H1 (cell line): ENCODE measurements around the gene P4HB. TPM values are rescaled to one million over a fixed set of nuclear protein-coding genes. Genes with fewer than 3 reads are reported as not detected.

Experiments
- CTCF ChIA-PET: fragments of 300-600 bp; sonication (Branson Sonifier 250); formaldehyde crosslinking; loops from one replicate; lab custom pipeline; 2021; ENCODE audit not compliant: partially characterized antibody; lab: Charles Lee
- POLR2A ChIA-PET: fragments of 300-600 bp; sonication (Branson Sonifier 250); formaldehyde crosslinking; loops from one replicate; lab custom pipeline; 2021; ENCODE audit warnings: inconsistent platforms; ENCODE audit not compliant: partially characterized antibody; lab: Charles Lee
- DNase-seq, 2 experiments: peaks; one replicate each; pipeline versions ENCODE4 v3.0.0 to v3.0.0-alpha.2; 2010 to 2022; ENCODE audit warnings: low spot score in 2 of 2, low read depth in 1 of 2, mixed read lengths in 1 of 2
- FAIRE-seq: peaks from 2 replicates; lab custom pipeline; 2011; peaks lifted over from hg19 to GRCh38; lab: Jason Lieb, UNC
- H2AFZ ChIP-seq: 2 replicates; pipeline ENCODE4 v1.8.1; 2012; ENCODE audit warnings: low read length, inconsistent platforms
- H2AK5ac ChIP-seq: 2 replicates; pipeline ENCODE4 v1.6.1; 2013; ENCODE audit warnings: low read depth, low read length
- H2BK120ac ChIP-seq: replicated peaks from 2 replicates; pipeline ENCODE3; 2013; ENCODE audit warnings: low read depth, low read length, inconsistent platforms
- H2BK12ac ChIP-seq: 2 replicates; pipeline ENCODE4 v1.6.1; 2013; ENCODE audit warnings: low read depth, low read length
- H2BK15ac ChIP-seq: 2 replicates; pipeline ENCODE4 v1.6.1; 2013; ENCODE audit warnings: low read length
- H2BK20ac ChIP-seq: 2 replicates; pipeline ENCODE4 v1.6.1; 2013; ENCODE audit warnings: low read length
- H2BK5ac ChIP-seq: 2 replicates; pipeline ENCODE4 v1.6.1; 2013; ENCODE audit warnings: low read depth, low read length
- H3K14ac ChIP-seq: 2 replicates; pipeline ENCODE4 v1.6.1; 2013; ENCODE audit warnings: inconsistent platforms; ENCODE audit not compliant: insufficient read length
- H3K18ac ChIP-seq: 2 replicates; pipeline ENCODE4 v1.6.1; 2013; ENCODE audit warnings: low read length; ENCODE audit errors: extremely low read depth
- H3K23ac ChIP-seq: 2 replicates; pipeline ENCODE4 v1.6.1; 2013; ENCODE audit warnings: inconsistent platforms; ENCODE audit not compliant: insufficient read length
- H3K23me2 ChIP-seq: 2 replicates; pipeline ENCODE4 v1.6.1; 2013; ENCODE audit warnings: low read depth, low read length
- H3K27ac ChIP-seq: 2 replicates; pipeline ENCODE4 v1.6.1; 2011; ENCODE audit warnings: low read depth, low read length, inconsistent platforms
- H3K27me3 ChIP-seq, 4 experiments: replicated peaks in 1 of 4; 1 replicate in 1 of 4; 2 replicates in 3 of 4; pipeline versions ENCODE4 v1.6.1 to v1.8.1; 2011 to 2013; ENCODE audit warnings: low read length in 3 of 4, mild to moderate bottlenecking in 3 of 4, inconsistent platforms in 2 of 4, mixed read lengths in 2 of 4, moderate library complexity in 1 of 4; ENCODE audit not compliant: control insufficient read depth in 3 of 4, insufficient read depth in 3 of 4; ENCODE audit errors: extremely low read depth in 1 of 4
- H3K36me3 ChIP-seq, 4 experiments: 2 replicates each; pipeline versions ENCODE4 v1.6.1 to v1.8.1; 2011 to 2013; ENCODE audit warnings: mild to moderate bottlenecking in 4 of 4, low read length in 3 of 4, moderate library complexity in 2 of 4, control low read depth in 1 of 4, inconsistent platforms in 1 of 4; ENCODE audit not compliant: insufficient read depth in 4 of 4, control insufficient read depth in 2 of 4
- H3K4ac ChIP-seq: replicated peaks from 2 replicates; pipeline ENCODE3; 2013; ENCODE audit warnings: low read length, low read depth, mixed read lengths, inconsistent platforms; ENCODE audit not compliant: insufficient read length
- H3K4me1 ChIP-seq, 4 experiments: replicated peaks in 1 of 4; 1 replicate in 1 of 4; 2 replicates in 3 of 4; pipeline versions ENCODE4 v1.6.1 to v1.8.1; 2011 to 2013; ENCODE audit warnings: low read length in 3 of 4, inconsistent platforms in 2 of 4, mixed read lengths in 1 of 4; ENCODE audit not compliant: insufficient read depth in 4 of 4, control insufficient read depth in 3 of 4
- H3K4me2 ChIP-seq, 2 experiments: 2 replicates each; pipeline versions ENCODE4 v1.6.1 to v1.8.1; 2011 to 2013; ENCODE audit warnings: low read depth in 2 of 2, low read length in 2 of 2, control low read depth in 1 of 2, inconsistent platforms in 1 of 2, mild to moderate bottlenecking in 1 of 2; ENCODE audit not compliant: insufficient read depth in 1 of 2
- H3K4me3 ChIP-seq, 4 experiments: fragments of 200-600, 300-600 bp in 1 of 4; sonication (generic), shearing (Covaris generic), sonication (Bioruptor Twin) in 1 of 4; 2 replicates each; pipeline versions ENCODE4 v1.5.1 to v1.8.1; 2011 to 2016; ENCODE audit warnings: low read length in 4 of 4, low read depth in 3 of 4, control low read depth in 2 of 4, inconsistent platforms in 2 of 4, mild to moderate bottlenecking in 2 of 4, mixed read lengths in 1 of 4, moderate library complexity in 1 of 4; ENCODE audit not compliant: insufficient read depth in 2 of 4; ENCODE audit errors: extremely low read depth in 1 of 4
- H3K56ac ChIP-seq: replicated peaks from 2 replicates; pipeline ENCODE3; 2013; ENCODE audit warnings: low read depth, mild to moderate bottlenecking, mixed read lengths, low read length, inconsistent platforms; ENCODE audit not compliant: insufficient read length
- H3K79me1 ChIP-seq: 2 replicates; pipeline ENCODE4 v1.6.1; 2013; ENCODE audit warnings: low read depth, low read length, control low read depth
- H3K79me2 ChIP-seq, 2 experiments: 2 replicates each; pipeline versions ENCODE4 v1.6.1 to v1.8.1; 2012 to 2013; ENCODE audit warnings: low read length in 2 of 2, mild to moderate bottlenecking in 2 of 2, inconsistent platforms in 1 of 2; ENCODE audit not compliant: insufficient read depth in 2 of 2, control insufficient read depth in 1 of 2
- H3K9ac ChIP-seq, 4 experiments: replicated peaks in 1 of 4; 1 replicate in 1 of 4; 2 replicates in 3 of 4; pipeline versions ENCODE4 v1.6.1 to v1.8.1; 2011 to 2013; ENCODE audit warnings: low read depth in 3 of 4, low read length in 3 of 4, control low read depth in 2 of 4, mild to moderate bottlenecking in 2 of 4, moderate library complexity in 2 of 4, inconsistent platforms in 1 of 4; ENCODE audit errors: extremely low read depth in 1 of 4
- H3K9me3 ChIP-seq, 2 experiments: 2 replicates each; pipeline versions ENCODE4 v1.6.1 to v1.8.1; 2012 to 2013; ENCODE audit warnings: mild to moderate bottlenecking in 2 of 2, moderate library complexity in 2 of 2, control low read depth in 1 of 2, inconsistent platforms in 1 of 2, low read depth in 1 of 2, low read length in 1 of 2, mixed read lengths in 1 of 2; ENCODE audit not compliant: insufficient read depth in 2 of 2
- H4K20me1 ChIP-seq, 2 experiments: replicated peaks in 1 of 2; 2 replicates each; pipeline versions ENCODE3 to v1.8.1; 2011 to 2013; ENCODE audit warnings: inconsistent platforms in 2 of 2, low read length in 2 of 2, mild to moderate bottlenecking in 1 of 2; ENCODE audit not compliant: insufficient read depth in 2 of 2, control insufficient read depth in 1 of 2
- H4K5ac ChIP-seq: 2 replicates; pipeline ENCODE4 v1.6.1; 2013; ENCODE audit warnings: low read length, low read depth, mixed read lengths, inconsistent platforms; ENCODE audit not compliant: insufficient read length
- H4K8ac ChIP-seq: 2 replicates; pipeline ENCODE4 v1.8.0; 2013; ENCODE audit warnings: mild to moderate bottlenecking, moderate library complexity, low read length, inconsistent platforms; ENCODE audit not compliant: insufficient read depth; ENCODE audit errors: extremely low read depth
- H4K91ac ChIP-seq: replicated peaks from 2 replicates; pipeline ENCODE3; 2013; ENCODE audit warnings: low read length, mixed read lengths, inconsistent platforms; ENCODE audit not compliant: insufficient read length
- BACH1 ChIP-seq: IDR thresholded peaks from 2 replicates; pipeline ENCODE4 v1.6.1; 2012; ENCODE audit warnings: low read length, improper control_type of control experiment
- BRCA1 ChIP-seq: IDR thresholded peaks from 2 replicates; pipeline ENCODE4 v1.6.1; 2012; ENCODE audit warnings: low read depth, low read length, improper control_type of control experiment
- CHD2 ChIP-seq: IDR thresholded peaks from 2 replicates; pipeline ENCODE4 v1.6.1; 2012; ENCODE audit warnings: low read length, improper control_type of control experiment
- MAFK ChIP-seq: IDR thresholded peaks from 2 replicates; pipeline ENCODE4 v1.6.1; 2012; ENCODE audit warnings: low read depth, mild to moderate bottlenecking, improper control_type of control experiment, low read length
- RAD21 ChIP-seq, 2 experiments: IDR thresholded peaks in 1 of 2; conservative IDR thresholded peaks in 1 of 2; 2 replicates each; pipeline ENCODE4 v1.6.1; 2011; ENCODE audit warnings: low read depth in 2 of 2, low read length in 2 of 2, improper control_type of control experiment in 1 of 2, inconsistent platforms in 1 of 2, mild to moderate bottlenecking in 1 of 2, moderate library complexity in 1 of 2
- RNF2 ChIP-seq: fragments of 200-900, 300-1000 bp; sonication (generic); IDR thresholded peaks from 2 replicates; pipeline ENCODE4 v1.7.1; 2016; ENCODE audit warnings: borderline replicate concordance, low read depth, mild to moderate bottlenecking, antibody characterized with exemption, low read length; ENCODE audit not compliant: poor library complexity, severe bottlenecking; ENCODE audit errors: missing control alignments
- SIX5 ChIP-seq: IDR thresholded peaks from 2 replicates; pipeline ENCODE4 v1.6.1; 2011; ENCODE audit warnings: mild to moderate bottlenecking, low read depth, low read length
- SP2 ChIP-seq: IDR thresholded peaks from 2 replicates; pipeline ENCODE4 v1.6.1; 2012; ENCODE audit warnings: mild to moderate bottlenecking, low read length, inconsistent platforms
- YY1 ChIP-seq: IDR thresholded peaks from 2 replicates; pipeline ENCODE4 v1.6.1; 2011; ENCODE audit warnings: low read depth, mild to moderate bottlenecking, low read length
- whole genome bisulfite sequencing, 2 experiments: shearing (Covaris generic) in 1 of 2; methylation state at CpG; one replicate each; pipeline versions ENCODE4 v1.1.6 to v1.1.7; 2013 to 2015; ENCODE audit warnings: low lambda C conversion rate in 2 of 2, mixed read lengths in 2 of 2, inconsistent platforms in 1 of 2, low coverage in 1 of 2, missing lambda C conversion rate in 1 of 2; ENCODE audit not compliant: insufficient replicate concordance in 2 of 2, insufficient coverage in 1 of 2, insufficient read length in 1 of 2; ENCODE audit errors: extremely low coverage in 1 of 2, missing lambda C conversion rate in 1 of 2; 5-methylcytosine and 5-hydroxymethylcytosine counted together
- polyA plus RNA-seq, 7 experiments: library from polyadenylated mRNA; depleted of rRNA in 3 of 7; stranded (reverse) in 5 of 7; unstranded in 2 of 7; fragments of >200 nt in 5 of 7; fragments of 200-250 nt in 2 of 7; gene quantifications; 1 replicate in 5 of 7; 2 replicates in 1 of 7; 4 replicates in 1 of 7; pipeline versions ENCODE4 v1.2.1 to v1.2.3, GENCODE V29; 2011 to 2013; ENCODE audit warnings: missing spikeins in 2 of 7, mixed read lengths in 2 of 7
- total RNA-seq: library from RNA; stranded (reverse); fragmentation: NEBNext Ultra II Directional; extraction: Animal tissue kit (Norgen Biotek cat#: 25700); gene quantifications from 2 replicates; pipeline ENCODE4 v1.2.1, GENCODE V29; 2021
- TF ChIP-seq, protein P1 (sequence below), 3 experiments: IDR thresholded peaks; 1 replicate in 2 of 3; 2 replicates in 1 of 3; pipeline versions ENCODE4 v1.5.1 to v1.6.1; 2011; ENCODE audit warnings: low read length in 3 of 3, mild to moderate bottlenecking in 3 of 3, inconsistent platforms in 2 of 3, low read depth in 1 of 3, moderate library complexity in 1 of 3; ENCODE audit not compliant: insufficient read depth in 1 of 3; ENCODE audit errors: control extremely low read depth in 1 of 3

Gene P4HB
- total and polyA plus RNA-seq, 2 of the 8 experiments (the other 6 are each of a cell fraction or from before 2014, with no cell fraction given): 41.4 to 379 TPM

DNA sequence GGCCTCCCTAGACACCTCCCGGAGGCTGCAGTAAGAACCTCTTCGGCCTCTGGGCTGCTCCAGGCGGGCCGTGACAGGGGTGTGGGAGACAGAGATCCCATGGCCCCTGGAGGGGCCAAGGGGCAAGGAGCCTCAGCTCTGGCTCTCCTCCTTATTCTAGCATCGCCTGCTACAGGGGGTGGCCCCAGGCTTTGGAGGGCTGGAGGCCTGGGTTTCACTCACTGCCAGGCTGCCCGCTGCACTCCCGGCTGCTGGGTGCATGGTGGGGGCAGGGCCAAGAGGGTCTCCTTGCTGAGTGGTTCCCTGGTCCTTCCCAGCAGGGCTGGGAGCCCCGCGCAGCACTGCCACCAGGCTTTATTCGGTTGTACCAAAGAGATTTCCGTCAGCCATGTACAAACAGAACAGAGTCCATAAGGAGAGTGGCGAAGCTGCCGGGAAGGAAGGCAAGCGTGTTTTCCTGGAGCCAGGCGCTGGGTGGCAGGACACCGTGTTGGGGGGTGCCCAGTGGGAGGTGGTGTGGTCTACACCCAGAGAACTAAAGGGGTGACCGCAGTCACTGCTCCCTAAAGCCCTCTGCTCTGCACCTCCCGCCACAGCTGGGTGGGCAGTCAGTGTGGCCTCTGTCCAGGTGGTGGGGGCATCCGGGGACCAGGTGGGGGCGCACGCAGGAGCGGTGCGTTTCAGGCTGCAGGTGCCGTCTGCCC is 43.7 kb upstream of the P4HB start:
- no peak for FAIRE-seq
- POLR2A ChIA-PET: interaction anchor here (1.0 to 4.0 kb wide), 6 partner anchors 9 to 55 kb away, joined by 3 to 22 read pairs (median 4); partner anchors contain the start of gene MAFG
- no peak for TF ChIP-seq MAFK
- TF ChIP-seq SP2: no peak
- no peak for TF ChIP-seq RNF2
- no peak for TF ChIP-seq CHD2
- no peak for TF ChIP-seq BRCA1
- no peak for TF ChIP-seq RAD21 (IDR thresholded peaks at IDR 0.05 in 1 of 2, conservative IDR thresholded peaks at IDR 0.05 in 1 of 2; ENCODE audit: low read depth in 2 of 2, low read length in 2 of 2)
- no peak for TF ChIP-seq BACH1
- TF ChIP-seq, protein P1, sequence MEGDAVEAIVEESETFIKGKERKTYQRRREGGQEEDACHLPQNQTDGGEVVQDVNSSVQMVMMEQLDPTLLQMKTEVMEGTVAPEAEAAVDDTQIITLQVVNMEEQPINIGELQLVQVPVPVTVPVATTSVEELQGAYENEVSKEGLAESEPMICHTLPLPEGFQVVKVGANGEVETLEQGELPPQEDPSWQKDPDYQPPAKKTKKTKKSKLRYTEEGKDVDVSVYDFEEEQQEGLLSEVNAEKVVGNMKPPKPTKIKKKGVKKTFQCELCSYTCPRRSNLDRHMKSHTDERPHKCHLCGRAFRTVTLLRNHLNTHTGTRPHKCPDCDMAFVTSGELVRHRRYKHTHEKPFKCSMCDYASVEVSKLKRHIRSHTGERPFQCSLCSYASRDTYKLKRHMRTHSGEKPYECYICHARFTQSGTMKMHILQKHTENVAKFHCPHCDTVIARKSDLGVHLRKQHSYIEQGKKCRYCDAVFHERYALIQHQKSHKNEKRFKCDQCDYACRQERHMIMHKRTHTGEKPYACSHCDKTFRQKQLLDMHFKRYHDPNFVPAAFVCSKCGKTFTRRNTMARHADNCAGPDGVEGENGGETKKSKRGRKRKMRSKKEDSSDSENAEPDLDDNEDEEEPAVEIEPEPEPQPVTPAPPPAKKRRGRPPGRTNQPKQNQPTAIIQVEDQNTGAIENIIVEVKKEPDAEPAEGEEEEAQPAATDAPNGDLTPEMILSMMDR (IDR thresholded peaks at IDR 0.05; ENCODE audit: control extremely low read depth in 1 of 3, insufficient read depth in 1 of 3, low read depth in 1 of 3, low read length in 3 of 3): no peak
- no peak for TF ChIP-seq YY1
- TF ChIP-seq SIX5: no peak

More for the DNA sequence above, 43.7 kb upstream of the P4HB start:
- Histone ChIP-seq H2AK5ac (no peak overlapping the region), H3K9ac (no peak overlapping the region), H2BK15ac (no peak overlapping the region), H3K79me2 (no peaks in the 10 kb centered on the region), H3K23me2 (peaks cover 6% of the 10 kb centered on the region; the same call in 1 of the 2 replicates), H4K91ac (no peak overlapping the region), H4K5ac (no peak overlapping the region), H3K18ac (no peak overlapping the region), H3K4me2 (no peak overlapping the region), H3K27me3 (peaks cover 0 to 22% (median 14%) of the 10 kb centered on the region in 4 experiments; a peak in 5 of 7 replicates), H2BK20ac (no peak overlapping the region), H3K27ac (no peak overlapping the region), H3K9me3 (no peaks in the 10 kb centered on the region), H4K8ac (no peak overlapping the region), H3K4ac (no peak overlapping the region), H2BK5ac (no peak overlapping the region), H3K4me3 (no peak overlapping the region), H2AFZ (no peak overlapping the region), H3K4me1 (peaks cover 0 to 8% (median 2%) of the 10 kb centered on the region in 4 experiments; a peak in 3 of 7 replicates), H3K79me1 (no peaks in the 10 kb centered on the region; the same call in 1 of the 2 replicates), H2BK12ac (no peak overlapping the region), H3K36me3 (peaks cover 0 to 3% (median 2%) of the 10 kb centered on the region in 4 experiments; a peak in 4 of 8 replicates), H3K56ac (no peak overlapping the region), H2BK120ac (no peak overlapping the region), H4K20me1 (peaks cover 5 to 14% of the 10 kb centered on the region in 2 experiments), H3K23ac (no peak overlapping the region), H3K14ac (no peak overlapping the region)
- WGBS, 2 experiments: 90% methylated on average over 24 of the region's 24 CpGs; no CpG with 5 or more reads in 1 of the 2 experiments
- DNase-seq: no peak
- CTCF ChIA-PET: no interaction called here
